Loucy (cell line): ENCODE results near the gene TEDC2.

Experiments
- H2AFZ ChIP-seq: fragments of 200-600 bp; sonication (generic); 2 replicates; pipeline ENCODE4 v1.6.0; 2016; ENCODE audit warnings: antibody characterized with exemption, mild to moderate bottlenecking, low read length, moderate library complexity
- H3F3A ChIP-seq: fragments of 200-600 bp; 2 replicates; pipeline ENCODE4 v1.6.0; 2016; ENCODE audit warnings: antibody characterized with exemption, low read depth, mild to moderate bottlenecking
- H3K27me3 ChIP-seq: fragments of 200-600 bp; sonication (generic); 2 replicates; pipeline ENCODE4 v1.6.1; 2014; ENCODE audit warnings: low read length, mild to moderate bottlenecking; ENCODE audit not compliant: insufficient read depth, poor library complexity, severe bottlenecking
- H3K36me3 ChIP-seq: fragments of 200-600 bp; sonication (generic); 2 replicates; pipeline ENCODE4 v1.6.1; 2016; ENCODE audit warnings: low read length; ENCODE audit not compliant: insufficient read depth
- H3K4me1 ChIP-seq: fragments of 200-600 bp; sonication (generic); 2 replicates; pipeline ENCODE4 v1.5.1; 2014; ENCODE audit warnings: low read length, mild to moderate bottlenecking; ENCODE audit not compliant: insufficient read depth, poor library complexity, severe bottlenecking
- H3K4me2 ChIP-seq: fragments of 200-600 bp; sonication (generic); 2 replicates; pipeline ENCODE4 v1.6.0; 2014; ENCODE audit warnings: antibody characterized with exemption, low read length, low read depth, mild to moderate bottlenecking; ENCODE audit not compliant: poor library complexity, severe bottlenecking
- H3K4me3 ChIP-seq: fragments of 200-600 bp; sonication (generic); 2 replicates; pipeline ENCODE4 v1.5.1; 2014; ENCODE audit warnings: low read length, mild to moderate bottlenecking, mixed read lengths; ENCODE audit not compliant: poor library complexity, severe bottlenecking
- H3K79me2 ChIP-seq: fragments of 200-600 bp; sonication (generic); 2 replicates; pipeline ENCODE4 v1.6.1; 2014; ENCODE audit warnings: low read length; ENCODE audit not compliant: insufficient read depth
- H3K9ac ChIP-seq: fragments of 200-600 bp; sonication (generic); 2 replicates; pipeline ENCODE4 v1.6.0; 2014; ENCODE audit warnings: mild to moderate bottlenecking, low read depth, low read length, moderate library complexity; ENCODE audit not compliant: poor library complexity, severe bottlenecking
- H3K9me2 ChIP-seq: fragments of 200-600 bp; sonication (generic); replicated peaks from 2 replicates; pipeline ENCODE4 v1.6.1; 2016; ENCODE audit warnings: low read depth, low read length, mixed read lengths
- H3K9me3 ChIP-seq: fragments of 200-600 bp; sonication (generic); 2 replicates; pipeline ENCODE4 v1.6.1; 2014; ENCODE audit warnings: mild to moderate bottlenecking, antibody characterized with exemption, low read length, low read depth; ENCODE audit not compliant: insufficient read depth
- H4K20me1 ChIP-seq: fragments of 200-600 bp; sonication (generic); 2 replicates; pipeline ENCODE4 v1.6.0; 2014; ENCODE audit warnings: antibody characterized with exemption, low read length, mild to moderate bottlenecking; ENCODE audit not compliant: insufficient read depth, poor library complexity, severe bottlenecking
- EZH2phosphoT487 ChIP-seq: fragments of 200-600 bp; IDR thresholded peaks from 2 replicates; pipeline ENCODE4 v1.6.1; 2018; ENCODE audit warnings: antibody characterized with exemption, mild to moderate bottlenecking, moderate library complexity, borderline replicate concordance
- TF ChIP-seq, protein P1 (sequence below): fragments of 200-600 bp; sonication (generic); conservative IDR thresholded peaks from 2 replicates; pipeline ENCODE4 v1.5.1; 2014; ENCODE audit warnings: mild to moderate bottlenecking, antibody characterized with exemption, low read length

TEDC2 gene

DNA sequence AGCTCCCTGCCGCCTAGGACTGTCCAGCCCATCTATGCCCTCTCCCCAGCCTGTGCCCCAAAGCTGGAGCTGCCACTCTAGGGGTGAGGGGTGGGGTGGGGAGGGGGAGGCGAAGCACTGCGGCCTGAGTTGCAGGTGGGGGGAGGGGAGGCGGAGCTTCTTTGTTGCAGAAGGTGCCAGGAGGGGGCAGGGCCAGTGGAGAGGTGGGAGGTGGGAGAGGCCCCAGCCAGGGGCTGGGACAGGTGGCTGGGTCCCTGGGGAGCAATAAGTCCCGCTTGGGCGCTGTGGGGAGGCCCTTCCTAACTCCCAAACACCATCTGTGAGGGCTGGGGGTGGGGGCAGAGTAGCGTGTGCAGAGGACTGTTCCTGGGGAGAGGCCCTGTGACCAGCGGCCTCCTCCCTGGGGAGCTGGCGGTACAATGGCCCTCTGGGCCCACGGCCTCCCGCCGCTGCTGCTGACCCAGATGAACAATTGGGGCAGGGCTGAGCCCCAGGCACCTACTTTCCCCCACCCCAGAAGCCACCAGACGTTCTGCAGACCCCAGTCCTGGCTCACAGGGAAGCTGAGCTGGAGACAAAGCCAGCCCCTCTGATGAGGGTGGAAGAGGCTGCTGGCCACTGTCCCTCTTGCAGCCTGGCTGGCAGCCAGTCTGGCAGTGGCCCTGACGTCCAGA, 9.0 kb downstream of the TEDC2 start:
- peak overlapping the region; percentile 80 for H3K4me3 ChIP-seq
- peaks cover 3% of the 10 kb centered on the region; the same call in 1 of the 2 replicates for H3K79me2 ChIP-seq
- peaks cover 37% of the 10 kb centered on the region for H3K4me1 ChIP-seq
- H3K27me3 ChIP-seq = no peaks in the 10 kb centered on the region
- peaks cover 4% of the 10 kb centered on the region for H4K20me1 ChIP-seq
- H3K4me2 ChIP-seq = peak overlapping the region; percentile 92
- H3K36me3 ChIP-seq = no peaks in the 10 kb centered on the region
- H2AFZ ChIP-seq = no peak overlapping the region
- H3K9me2 ChIP-seq = no peaks in the 10 kb centered on the region
- no peaks in the 10 kb centered on the region for H3F3A ChIP-seq
- no peak for TF ChIP-seq EZH2phosphoT487
- TF ChIP-seq, protein P1, sequence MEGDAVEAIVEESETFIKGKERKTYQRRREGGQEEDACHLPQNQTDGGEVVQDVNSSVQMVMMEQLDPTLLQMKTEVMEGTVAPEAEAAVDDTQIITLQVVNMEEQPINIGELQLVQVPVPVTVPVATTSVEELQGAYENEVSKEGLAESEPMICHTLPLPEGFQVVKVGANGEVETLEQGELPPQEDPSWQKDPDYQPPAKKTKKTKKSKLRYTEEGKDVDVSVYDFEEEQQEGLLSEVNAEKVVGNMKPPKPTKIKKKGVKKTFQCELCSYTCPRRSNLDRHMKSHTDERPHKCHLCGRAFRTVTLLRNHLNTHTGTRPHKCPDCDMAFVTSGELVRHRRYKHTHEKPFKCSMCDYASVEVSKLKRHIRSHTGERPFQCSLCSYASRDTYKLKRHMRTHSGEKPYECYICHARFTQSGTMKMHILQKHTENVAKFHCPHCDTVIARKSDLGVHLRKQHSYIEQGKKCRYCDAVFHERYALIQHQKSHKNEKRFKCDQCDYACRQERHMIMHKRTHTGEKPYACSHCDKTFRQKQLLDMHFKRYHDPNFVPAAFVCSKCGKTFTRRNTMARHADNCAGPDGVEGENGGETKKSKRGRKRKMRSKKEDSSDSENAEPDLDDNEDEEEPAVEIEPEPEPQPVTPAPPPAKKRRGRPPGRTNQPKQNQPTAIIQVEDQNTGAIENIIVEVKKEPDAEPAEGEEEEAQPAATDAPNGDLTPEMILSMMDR = no peak
- no peaks in the 10 kb centered on the region for H3K9me3 ChIP-seq
- peak overlapping the region; percentile 100 for H3K9ac ChIP-seq

DNA sequence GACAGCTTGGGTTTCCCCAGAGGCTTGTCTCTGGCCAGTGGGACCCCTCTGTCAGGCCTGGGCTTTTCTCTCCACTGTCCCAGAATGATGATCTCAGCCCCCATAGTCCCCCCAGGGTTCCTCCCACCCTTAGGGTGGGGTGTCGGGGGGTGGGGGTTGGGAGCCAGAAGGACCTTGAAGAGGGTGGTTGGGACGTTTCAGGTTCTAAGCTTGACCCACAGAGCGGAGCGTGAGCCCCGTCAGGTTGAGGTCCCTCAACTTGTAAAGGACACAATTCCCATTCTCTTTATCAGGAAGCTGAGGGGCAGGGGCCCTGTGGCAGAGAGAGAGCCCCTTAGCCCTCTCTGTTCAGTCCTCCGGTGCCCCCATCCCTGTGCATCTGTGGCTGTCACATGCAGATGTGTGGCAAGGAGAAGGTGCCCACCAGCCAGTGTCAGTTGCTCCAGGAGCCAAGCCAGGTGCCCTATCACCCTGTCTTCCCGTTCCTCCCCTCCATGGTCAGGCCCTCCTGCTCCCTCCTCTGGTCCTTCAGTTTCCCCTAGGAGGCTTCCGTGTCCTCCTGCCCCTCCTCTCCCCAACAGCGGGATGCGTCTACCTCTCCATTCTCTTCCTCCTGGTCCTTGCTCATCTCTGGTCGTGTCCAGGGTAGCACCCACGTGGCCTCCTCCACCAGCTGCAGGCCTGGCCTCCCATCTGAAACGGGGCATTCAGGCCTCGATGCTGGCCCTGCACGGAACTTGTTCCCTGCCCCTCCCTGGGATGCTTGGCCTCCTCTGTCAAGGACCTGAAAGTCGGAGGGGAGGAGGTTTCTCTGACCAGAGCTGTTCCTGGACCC, 9.7 kb downstream of the TEDC2 start:
- H3K4me1 ChIP-seq = peaks cover 37% of the 10 kb centered on the region
- peak overlapping the region; percentile 80 for H3K4me3 ChIP-seq
- peaks cover 4% of the 10 kb centered on the region for H4K20me1 ChIP-seq

DNA sequence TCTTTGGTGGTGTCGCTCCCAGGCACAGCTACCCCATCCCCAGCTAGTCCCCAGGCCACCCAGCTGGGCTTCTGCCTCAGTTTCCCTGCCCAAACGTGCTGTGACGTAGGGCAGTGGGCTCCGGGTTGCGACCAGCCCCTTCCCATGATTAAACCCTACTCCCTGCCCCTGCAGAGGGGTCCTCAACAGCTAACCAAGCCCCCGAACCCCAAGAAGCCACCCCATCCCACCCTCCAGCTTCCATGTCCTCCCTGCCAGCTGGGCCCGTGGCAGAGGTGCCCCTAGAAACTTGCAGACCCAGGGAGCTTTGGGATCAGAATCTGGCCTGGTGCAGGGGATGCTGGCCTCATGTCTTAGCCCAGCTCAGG, 10.3 kb downstream of the TEDC2 start:
- TF ChIP-seq, protein P1 = no peak
- no peak for TF ChIP-seq EZH2phosphoT487
- Histone ChIP-seq H3K4me2 (peak overlapping the region; percentile 92), H4K20me1 (peaks cover 4% of the 10 kb centered on the region), H2AFZ (no peak overlapping the region), H3K4me1 (peaks cover 37% of the 10 kb centered on the region), H3K79me2 (peaks cover 10% of the 10 kb centered on the region; the same call in 1 of the 2 replicates), H3K27me3 (no peaks in the 10 kb centered on the region), H3K36me3 (no peaks in the 10 kb centered on the region), H3K9me2 (no peaks in the 10 kb centered on the region), H3F3A (no peaks in the 10 kb centered on the region), H3K4me3 (peak overlapping the region; percentile 80), H3K9me3 (no peaks in the 10 kb centered on the region), H3K9ac (peak overlapping the region; percentile 100)

More for the DNA sequence above, 9.7 kb downstream of the TEDC2 start:
- Histone ChIP-seq H3K4me2 (peak overlapping the region; percentile 92), H3K36me3 (no peaks in the 10 kb centered on the region), H3K9me3 (no peaks in the 10 kb centered on the region), H3K79me2 (peaks cover 8% of the 10 kb centered on the region; the same call in 1 of the 2 replicates), H3K9me2 (no peaks in the 10 kb centered on the region), H3F3A (no peaks in the 10 kb centered on the region), H3K27me3 (no peaks in the 10 kb centered on the region), H3K9ac (peak overlapping the region; percentile 100), H2AFZ (no peak overlapping the region)
- TF ChIP-seq EZH2phosphoT487 = no peak
- TF ChIP-seq, protein P1 = no peak
